Measurements from ENCODE around the gene NRDC. TPM values are rescaled to one million over a fixed set of nuclear protein-coding genes. Genes with fewer than 3 reads are reported as not detected.

The NRDC gene, protein sequence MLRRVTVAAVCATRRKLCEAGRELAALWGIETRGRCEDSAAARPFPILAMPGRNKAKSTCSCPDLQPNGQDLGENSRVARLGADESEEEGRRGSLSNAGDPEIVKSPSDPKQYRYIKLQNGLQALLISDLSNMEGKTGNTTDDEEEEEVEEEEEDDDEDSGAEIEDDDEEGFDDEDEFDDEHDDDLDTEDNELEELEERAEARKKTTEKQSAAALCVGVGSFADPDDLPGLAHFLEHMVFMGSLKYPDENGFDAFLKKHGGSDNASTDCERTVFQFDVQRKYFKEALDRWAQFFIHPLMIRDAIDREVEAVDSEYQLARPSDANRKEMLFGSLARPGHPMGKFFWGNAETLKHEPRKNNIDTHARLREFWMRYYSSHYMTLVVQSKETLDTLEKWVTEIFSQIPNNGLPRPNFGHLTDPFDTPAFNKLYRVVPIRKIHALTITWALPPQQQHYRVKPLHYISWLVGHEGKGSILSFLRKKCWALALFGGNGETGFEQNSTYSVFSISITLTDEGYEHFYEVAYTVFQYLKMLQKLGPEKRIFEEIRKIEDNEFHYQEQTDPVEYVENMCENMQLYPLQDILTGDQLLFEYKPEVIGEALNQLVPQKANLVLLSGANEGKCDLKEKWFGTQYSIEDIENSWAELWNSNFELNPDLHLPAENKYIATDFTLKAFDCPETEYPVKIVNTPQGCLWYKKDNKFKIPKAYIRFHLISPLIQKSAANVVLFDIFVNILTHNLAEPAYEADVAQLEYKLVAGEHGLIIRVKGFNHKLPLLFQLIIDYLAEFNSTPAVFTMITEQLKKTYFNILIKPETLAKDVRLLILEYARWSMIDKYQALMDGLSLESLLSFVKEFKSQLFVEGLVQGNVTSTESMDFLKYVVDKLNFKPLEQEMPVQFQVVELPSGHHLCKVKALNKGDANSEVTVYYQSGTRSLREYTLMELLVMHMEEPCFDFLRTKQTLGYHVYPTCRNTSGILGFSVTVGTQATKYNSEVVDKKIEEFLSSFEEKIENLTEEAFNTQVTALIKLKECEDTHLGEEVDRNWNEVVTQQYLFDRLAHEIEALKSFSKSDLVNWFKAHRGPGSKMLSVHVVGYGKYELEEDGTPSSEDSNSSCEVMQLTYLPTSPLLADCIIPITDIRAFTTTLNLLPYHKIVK
- total RNA-seq (2013): 86.3 TPM
- polyA plus RNA-seq: 10 to 100 TPM; 66.8 to 92.0 (median 74.3) TPM
- polyA minus RNA-seq: 23.4 and 31.1 TPM in 2 replicates
- total RNA-seq: 57.9 to 145 (median 116) reads per million in 11 experiments

DNA sequence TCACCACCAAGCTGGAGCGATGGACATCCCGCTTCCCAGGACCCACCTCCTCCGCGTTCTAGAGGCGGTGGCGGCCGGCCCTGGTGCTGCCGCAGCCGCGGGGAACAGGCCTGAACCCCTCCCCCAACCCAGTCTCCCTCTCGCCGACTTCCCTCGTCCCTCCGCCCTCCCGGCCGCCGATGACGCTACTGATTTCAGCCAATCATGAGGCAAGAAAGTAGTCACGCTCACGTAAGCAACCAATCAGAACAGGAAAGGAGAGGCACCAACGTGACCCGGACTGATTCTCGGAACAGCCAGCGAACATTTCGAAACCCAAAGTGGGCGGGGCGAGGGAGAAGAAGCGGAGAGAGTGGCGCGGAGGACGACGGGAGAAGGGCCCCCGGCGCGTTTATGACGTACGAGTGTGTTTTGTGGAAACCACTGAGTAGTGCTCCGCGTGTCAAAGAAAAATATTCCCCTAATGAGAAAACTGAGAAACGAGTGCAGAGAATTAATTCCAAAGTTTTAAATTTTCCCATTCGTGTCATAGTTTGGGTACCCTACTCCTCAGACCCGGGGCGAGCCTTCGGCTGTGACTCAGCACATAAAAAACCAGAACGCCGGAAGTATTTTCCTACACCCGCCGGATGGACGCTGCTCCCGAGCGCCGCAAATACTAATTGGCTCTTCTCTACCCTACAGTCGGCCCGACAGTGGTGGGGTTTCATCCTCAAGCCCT, at the start of gene NRDC:
Gene NRDC, minus strand, starts transcription at position 112 of the 721 bp plus-strand sequence. CDS start 112 bp downstream, outside the sequence.
- H3K4me2 ChIP-seq (replicated peaks; ENCODE audit: extremely low read depth, low read length, poor library complexity, severe bottlenecking): peak within 1 kb of the TSS; percentile 83
- H3K79me2 ChIP-seq (ENCODE audit: insufficient read depth, low read length): peaks cover 48% of the 10 kb centered on the region
- no peaks in the 10 kb centered on the region for H3K27me3 ChIP-seq (ENCODE audit: control insufficient read depth in 2 of 2, insufficient read depth in 2 of 2, low read length in 2 of 2)
- peak within 1 kb of the TSS; percentile 96 to 99 for H3K27ac ChIP-seq (ENCODE audit: low read depth in 1 of 2, low read length in 2 of 2)
- Mint-ChIP-seq H3K27ac (no peak within 1 kb of the TSS), H3K4me3 (no peak within 1 kb of the TSS), H3K27me3 (ENCODE audit: low read depth in 3 of 3) (peaks cover 8 to 13% (median 12%) of the 10 kb centered on the region in 3 donors), H3K9me3 (no peaks in the 10 kb centered on the region), H3K4me1 (peaks cover 26% of the 10 kb centered on the region), H3K36me3 (peaks cover 7 to 12% of the 10 kb centered on the region in 2 donors)
- peak within 1 kb of the TSS; percentile 95 to 100 (median 97) for H3K4me3 ChIP-seq (replicated peaks in 1 of 3; ENCODE audit: low read depth in 2 of 3, low read length in 3 of 3)
- H3K9ac ChIP-seq (ENCODE audit: insufficient read depth, low read length, poor library complexity, severe bottlenecking): peak within 1 kb of the TSS; percentile 99
- peaks cover 5 to 7% of the 10 kb centered on the region in 2 donors for H3K36me3 ChIP-seq (replicated peaks in 1 of 2; ENCODE audit: control insufficient read depth in 1 of 2, insufficient read depth in 2 of 2, low read length in 2 of 2)
- WGBS (ENCODE audit: insufficient coverage): under 1% methylated on average over 47 of the region's 54 CpGs
- H4K20me1 ChIP-seq (ENCODE audit: insufficient read depth, low read length): peaks cover 16% of the 10 kb centered on the region
- TF ChIP-seq, protein P1, sequence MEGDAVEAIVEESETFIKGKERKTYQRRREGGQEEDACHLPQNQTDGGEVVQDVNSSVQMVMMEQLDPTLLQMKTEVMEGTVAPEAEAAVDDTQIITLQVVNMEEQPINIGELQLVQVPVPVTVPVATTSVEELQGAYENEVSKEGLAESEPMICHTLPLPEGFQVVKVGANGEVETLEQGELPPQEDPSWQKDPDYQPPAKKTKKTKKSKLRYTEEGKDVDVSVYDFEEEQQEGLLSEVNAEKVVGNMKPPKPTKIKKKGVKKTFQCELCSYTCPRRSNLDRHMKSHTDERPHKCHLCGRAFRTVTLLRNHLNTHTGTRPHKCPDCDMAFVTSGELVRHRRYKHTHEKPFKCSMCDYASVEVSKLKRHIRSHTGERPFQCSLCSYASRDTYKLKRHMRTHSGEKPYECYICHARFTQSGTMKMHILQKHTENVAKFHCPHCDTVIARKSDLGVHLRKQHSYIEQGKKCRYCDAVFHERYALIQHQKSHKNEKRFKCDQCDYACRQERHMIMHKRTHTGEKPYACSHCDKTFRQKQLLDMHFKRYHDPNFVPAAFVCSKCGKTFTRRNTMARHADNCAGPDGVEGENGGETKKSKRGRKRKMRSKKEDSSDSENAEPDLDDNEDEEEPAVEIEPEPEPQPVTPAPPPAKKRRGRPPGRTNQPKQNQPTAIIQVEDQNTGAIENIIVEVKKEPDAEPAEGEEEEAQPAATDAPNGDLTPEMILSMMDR (IDR thresholded peaks at IDR 0.05): no peak
- peaks cover 29 to 41% of the 10 kb centered on the region in 2 donors for H3K4me1 ChIP-seq (ENCODE audit: control insufficient read depth in 1 of 2, insufficient read depth in 2 of 2, low read length in 2 of 2)
- H3K9me3 ChIP-seq (replicated peaks in 1 of 2; ENCODE audit: control insufficient read depth in 1 of 2, insufficient read depth in 1 of 2, low read length in 2 of 2): no peaks in the 10 kb centered on the region
- peak; percentile 99 to 100 (median 100) for DNase-seq
- intact Hi-C loops (cut with micrococcal nuclease): loop anchor here (5.0 to 10.0 kb wide), 2 partner anchors 361 to 526 kb away; partner anchors contain the start of genes ORC1 (in 2 of the 2), PRPF38A (in 2 of the 2) and EPS15 (in 1 of the 2)
- H2AFZ ChIP-seq (ENCODE audit: insufficient read depth, low read depth, low read length, poor library complexity, severe bottlenecking): peak within 1 kb of the TSS; percentile 99
